Middle frontal gyrus (tissue), 1 donor: ENCODE data around the gene MCM5.
A peak's percentile ranks its signal among the peaks of the same experiment; 100 is the strongest.
"Not testable (repeated sequence)": the region's sequence is repeated elsewhere in the genome, so short reads cannot be mapped to it uniquely, and the experiment has no call there.

ENCODE experiments used
- DNase-seq: peaks from one replicate; pipeline ENCODE4 v3.0.0-alpha.2; 2015; ENCODE audit warnings: low spot score; ENCODE audit errors: extremely low spot score

The MCM5 gene

DNA sequence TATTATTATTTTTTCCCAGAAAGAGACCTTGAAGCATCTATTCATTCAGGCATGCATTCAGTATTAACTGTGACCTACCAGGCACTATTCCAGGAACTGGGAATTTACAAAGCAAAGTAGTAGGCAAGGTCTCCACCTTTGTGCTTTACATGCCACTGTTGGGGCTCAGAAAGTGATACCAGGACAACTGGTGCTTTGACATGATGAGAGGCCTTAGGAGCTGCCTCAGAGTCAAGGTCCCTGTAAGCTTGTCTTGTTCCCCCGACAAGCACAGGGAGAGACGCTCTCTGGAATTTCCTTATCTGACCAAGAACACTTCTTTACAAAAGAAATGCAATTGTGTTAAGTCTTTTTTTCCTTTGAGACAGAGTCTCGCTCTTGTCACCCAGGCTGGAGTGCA is 21.3 kb upstream of the MCM5 start:
- no peak for DNase-seq

DNA sequence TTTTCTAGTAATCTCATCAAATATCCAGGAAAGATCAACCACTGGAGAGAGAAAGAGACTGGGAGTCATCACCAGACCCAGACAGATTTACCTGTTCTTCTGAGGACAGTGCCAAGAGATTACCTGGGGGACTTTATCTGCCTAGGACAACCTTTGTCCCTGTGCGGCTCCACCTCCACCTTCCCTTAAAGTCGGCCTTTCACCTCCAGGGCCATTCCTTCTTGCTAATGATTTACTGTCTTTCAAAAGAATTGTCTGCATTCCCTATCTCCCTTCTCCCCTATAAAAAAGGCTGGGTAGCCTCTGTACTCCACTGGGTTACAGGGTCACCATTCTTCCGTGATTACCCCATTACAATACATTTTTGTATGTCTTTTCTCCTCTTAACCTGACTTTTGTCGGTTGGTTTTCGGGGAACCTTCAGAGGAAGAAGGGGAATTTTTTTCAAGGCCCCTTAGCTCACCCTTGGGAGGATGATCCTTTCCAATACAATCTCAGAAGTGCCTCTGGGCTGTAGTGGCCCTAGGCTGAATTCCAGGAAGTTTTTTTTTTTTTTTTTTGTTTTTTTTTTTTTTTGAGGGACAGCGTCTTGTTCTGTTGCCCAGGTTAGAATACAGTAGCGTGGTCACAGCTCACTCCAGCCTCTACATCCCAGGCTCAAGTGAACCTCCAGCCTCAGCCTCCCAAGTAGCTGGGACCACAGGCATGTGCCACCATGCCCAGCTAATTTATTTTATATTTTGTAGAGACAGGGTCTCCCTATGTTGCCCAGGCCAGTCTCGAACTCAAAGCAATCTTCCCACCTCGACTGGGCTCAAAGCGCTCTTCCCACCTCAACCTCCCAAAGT is 20.6 kb upstream of the MCM5 start:
- no peak for DNase-seq

DNA sequence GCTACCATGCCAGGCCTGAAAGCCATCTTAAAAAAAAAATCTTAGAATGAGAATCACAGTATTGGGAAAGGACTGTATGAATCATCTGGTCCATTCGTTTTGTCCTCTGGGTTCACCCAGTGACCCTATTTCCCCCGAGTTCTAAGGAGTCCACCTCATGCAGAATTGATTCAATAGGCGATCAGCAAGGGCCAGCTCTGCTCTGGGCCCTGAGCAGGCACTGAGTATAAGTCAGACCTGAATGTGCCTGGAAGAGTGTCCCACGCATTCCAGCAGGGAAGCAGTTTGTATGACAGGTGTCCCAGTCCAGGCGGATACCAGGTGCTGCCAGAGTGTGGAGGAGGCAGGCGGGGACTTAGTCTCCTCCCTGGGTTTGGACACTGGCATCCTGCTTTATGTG is 19.9 kb upstream of the MCM5 start:
- no peak for DNase-seq

DNA sequence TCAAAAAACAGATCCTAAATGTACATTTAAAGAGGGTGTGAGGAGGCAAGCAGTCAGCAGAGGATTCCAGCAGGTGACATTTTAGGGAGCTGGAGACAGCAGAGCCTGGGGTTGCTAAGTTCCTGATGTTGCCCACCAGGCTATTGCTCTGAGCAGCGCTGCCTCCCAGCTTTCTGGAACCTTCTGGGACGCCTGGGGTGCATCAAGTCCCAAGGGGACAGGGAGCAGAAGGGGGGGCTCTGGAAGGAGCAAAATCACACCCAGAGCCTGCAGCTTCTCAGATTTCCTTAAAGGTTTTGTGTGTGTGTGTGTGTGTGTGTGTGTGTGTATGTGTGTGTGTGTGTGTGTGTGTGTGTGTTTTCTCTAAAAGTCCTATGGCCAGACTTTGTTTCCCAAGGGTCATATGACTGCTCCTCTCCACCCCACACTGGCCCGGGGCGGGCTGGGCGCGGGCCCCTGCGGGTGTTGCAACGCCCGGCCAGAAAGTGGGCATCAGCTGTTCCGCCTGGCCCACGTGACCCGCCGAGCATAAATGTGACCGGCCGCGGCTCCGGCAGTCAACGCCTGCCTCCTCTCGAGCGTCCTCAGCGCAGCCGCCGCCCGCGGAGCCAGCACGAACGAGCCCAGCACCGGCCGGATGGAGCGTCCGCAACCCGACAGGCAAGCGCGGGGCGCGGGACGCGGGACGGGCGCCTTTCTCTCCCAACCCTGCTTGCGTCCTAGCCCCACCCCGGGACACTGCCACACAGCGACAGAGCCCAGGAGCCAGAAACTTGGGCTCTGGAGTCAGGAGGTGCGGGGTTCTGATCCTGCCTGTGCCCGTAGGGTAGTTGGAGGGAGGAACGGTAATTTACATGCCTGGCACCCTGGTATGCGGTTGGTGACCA is 19.2 kb upstream of the MCM5 start, which contains the start of gene HMOX1:
TSS of gene HMOX1 (plus strand) at position 560 of the 887 bp plus-strand sequence. CDS start at position 638, 78 bp downstream.
- peak; percentile 76 for DNase-seq

DNA sequence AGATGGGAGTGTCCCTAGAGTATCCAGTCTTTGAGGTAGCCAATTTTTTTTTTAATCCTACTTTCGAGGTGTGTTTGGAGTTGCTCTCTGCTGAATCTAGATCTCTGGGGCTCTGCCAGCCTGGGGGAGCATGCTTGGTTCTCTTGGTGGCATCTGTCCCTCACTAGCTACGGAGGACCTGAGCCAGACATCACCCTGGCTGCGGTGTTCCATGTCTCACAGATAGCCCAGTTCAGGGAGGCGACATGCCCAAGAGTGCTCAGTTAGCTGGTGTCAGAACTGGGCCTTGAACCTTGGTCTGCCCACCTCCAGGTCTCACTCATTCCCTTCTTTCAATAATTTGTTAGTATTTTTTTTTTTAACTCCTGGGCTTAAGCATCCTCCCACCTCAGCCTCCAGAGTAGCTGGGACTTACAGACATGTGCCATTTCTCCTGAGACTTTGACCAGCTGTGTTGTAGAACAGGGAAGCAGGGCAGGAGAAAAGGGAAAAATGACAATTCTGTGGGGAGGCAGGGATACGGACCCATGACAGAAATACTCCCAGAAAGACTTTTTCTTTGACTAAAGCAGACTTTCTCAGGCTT is 18.4 kb upstream of the MCM5 start:
- no peak for DNase-seq

DNA sequence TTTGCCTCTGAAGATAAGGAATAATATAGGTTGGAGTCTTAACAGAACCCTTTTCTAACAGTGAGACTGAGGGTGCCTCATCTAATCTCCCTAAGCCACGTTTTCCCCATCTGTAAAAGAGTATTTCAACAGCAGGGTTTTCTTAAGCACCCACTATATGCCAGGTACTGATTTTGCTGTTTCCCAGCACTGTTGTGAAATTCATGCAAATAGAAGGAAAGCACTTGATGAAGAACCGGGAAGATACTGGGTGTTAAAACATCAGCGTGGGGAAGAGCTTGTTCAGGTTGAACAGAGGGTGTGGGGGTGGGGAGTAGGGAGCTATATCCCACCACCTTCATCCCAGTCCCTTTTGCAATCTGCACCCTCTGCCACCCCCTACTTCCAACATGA is 16.3 kb upstream of the MCM5 start:
- no peak for DNase-seq

DNA sequence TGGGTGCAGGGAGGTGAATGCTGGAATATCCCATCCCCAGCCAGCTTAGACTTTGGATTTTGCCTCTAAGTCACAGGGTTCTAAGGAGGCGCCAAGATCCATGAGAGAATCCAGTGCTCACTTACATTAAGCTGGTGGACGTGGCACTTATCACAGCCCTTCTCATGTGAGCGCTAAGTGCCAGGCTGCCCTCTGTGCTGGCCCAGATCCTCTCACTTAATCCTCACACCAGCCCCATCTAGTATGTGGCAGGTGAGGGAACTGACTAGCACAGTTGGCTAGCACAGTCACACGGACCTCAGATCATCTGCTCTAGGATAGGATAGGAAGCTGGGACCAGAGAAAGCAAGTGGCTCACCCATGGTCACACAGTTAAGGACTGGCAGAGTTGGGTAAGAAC is 15.4 kb upstream of the MCM5 start:
- no peak for DNase-seq

DNA sequence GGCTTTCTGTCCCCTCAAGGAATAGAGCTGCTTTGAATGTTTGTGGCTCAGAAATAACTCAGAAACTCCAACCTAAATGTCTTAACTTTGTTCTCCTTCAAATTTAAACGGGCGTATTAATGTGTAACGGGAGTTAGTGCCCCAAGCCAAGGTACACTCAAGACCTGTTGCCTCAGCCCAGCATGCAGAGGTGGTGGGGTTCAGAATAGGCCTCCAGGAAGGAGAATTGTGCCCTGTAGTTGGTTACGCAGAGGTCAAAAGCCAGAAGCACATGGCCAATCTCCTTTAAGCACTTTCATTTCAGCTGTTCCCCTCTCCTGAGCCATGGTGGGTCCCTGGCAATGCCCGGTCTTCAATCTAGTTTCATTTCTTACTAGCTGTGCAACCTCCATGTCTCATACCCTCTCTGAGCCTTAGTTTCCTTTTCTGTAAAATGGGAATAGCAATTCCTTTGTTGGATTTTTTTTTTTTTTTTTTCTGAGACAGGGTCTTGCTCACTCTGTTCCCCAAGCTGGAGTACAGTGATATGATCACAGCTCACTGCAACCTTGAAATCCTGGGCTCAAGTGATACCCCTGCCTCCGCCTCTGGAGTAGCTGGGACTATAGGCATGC is 14.9 kb upstream of the MCM5 start:
- no peak for DNase-seq

DNA sequence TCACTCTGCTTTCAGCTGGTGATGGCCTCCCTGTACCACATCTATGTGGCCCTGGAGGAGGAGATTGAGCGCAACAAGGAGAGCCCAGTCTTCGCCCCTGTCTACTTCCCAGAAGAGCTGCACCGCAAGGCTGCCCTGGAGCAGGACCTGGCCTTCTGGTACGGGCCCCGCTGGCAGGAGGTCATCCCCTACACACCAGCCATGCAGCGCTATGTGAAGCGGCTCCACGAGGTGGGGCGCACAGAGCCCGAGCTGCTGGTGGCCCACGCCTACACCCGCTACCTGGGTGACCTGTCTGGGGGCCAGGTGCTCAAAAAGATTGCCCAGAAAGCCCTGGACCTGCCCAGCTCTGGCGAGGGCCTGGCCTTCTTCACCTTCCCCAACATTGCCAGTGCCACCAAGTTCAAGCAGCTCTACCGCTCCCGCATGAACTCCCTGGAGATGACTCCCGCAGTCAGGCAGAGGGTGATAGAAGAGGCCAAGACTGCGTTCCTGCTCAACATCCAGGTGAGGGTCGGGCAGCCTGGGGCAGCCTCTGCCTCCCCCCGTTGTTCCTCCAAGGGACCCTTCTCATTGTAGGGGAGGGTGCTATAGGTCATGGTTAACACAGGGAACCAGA is 13.2 kb upstream of the MCM5 start:
- no peak for DNase-seq

DNA sequence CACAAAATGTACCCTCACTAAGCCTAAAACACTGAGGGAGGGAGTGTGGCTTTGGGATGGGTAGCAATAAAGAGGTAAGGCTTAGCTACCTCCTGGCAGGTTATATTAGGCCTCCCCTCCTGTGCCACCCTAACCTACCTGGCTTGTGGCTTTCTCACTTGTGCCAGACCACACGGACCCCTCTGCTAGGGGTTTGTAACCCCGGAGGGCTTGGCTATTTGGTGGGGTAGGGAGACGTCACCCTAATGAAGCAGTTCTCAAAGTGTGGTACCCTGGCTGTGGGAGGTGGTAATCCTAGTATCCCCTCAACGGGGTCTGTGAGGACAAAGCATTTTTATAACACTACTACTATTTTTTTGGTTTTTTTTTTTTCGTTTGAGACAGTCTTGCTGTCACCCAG is 9.0 kb upstream of the MCM5 start:
- DNase-seq = no peak

DNA sequence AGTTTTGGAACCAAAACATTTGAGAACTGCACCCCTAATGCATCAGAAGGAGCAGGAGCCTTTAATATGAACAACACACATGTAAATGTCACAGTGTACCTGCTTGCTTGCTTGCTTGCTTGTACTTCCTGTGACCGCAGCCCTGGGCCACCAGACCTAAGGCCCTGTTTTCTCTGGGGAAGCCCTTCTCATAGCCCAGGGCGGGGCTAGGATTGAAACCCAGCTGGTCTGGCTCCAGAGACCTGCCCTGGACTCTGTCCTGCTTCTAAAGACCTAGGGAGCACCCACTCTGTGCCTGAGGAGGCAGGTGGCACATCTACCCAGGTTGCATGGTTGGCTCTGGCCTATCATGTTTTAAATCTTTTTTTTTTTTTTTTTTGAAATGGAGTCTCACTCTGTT is 7.6 kb upstream of the MCM5 start:
- no peak for DNase-seq

DNA sequence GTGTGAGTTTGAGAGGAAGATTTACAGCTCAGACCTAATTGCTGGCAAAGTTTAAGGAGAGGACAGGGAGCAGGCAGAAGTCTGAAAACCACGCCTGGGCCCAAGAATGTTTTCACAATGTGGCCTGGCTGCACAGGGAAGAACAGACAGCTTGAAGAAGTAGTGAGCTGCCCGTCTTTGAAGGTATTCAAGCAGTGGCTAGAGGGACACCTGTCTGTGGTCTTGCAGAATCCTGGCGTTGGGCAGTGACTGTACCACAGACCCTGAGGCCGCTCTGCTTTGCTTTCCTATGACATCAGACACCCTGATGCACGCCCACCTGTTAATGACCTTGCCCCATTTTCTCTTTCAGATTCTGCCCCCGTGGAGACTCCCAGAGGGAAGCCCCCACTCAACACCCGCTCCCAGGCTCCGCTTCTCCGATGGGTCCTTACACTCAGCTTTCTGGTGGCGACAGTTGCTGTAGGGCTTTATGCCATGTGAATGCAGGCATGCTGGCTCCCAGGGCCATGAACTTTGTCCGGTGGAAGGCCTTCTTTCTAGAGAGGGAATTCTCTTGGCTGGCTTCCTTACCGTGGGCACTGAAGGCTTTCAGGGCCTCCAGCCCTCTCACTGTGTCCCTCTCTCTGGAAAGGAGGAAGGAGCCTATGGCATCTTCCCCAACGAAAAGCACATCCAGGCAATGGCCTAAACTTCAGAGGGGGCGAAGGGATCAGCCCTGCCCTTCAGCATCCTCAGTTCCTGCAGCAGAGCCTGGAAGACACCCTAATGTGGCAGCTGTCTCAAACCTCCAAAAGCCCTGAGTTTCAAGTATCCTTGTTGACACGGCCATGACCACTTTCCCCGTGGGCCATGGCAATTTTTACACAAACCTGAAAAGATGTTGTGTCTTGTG is 6.6 kb upstream of the MCM5 start:
- DNase-seq = no peak

DNA sequence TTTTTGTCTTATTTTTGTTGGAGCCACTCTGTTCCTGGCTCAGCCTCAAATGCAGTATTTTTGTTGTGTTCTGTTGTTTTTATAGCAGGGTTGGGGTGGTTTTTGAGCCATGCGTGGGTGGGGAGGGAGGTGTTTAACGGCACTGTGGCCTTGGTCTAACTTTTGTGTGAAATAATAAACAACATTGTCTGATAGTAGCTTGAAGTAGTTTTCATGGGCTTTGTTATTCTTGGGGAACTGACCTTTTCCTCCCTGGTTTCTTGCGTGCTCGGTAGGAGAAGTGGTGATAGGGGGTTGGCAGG is 6.0 kb upstream of the MCM5 start:
- no peak for DNase-seq

DNA sequence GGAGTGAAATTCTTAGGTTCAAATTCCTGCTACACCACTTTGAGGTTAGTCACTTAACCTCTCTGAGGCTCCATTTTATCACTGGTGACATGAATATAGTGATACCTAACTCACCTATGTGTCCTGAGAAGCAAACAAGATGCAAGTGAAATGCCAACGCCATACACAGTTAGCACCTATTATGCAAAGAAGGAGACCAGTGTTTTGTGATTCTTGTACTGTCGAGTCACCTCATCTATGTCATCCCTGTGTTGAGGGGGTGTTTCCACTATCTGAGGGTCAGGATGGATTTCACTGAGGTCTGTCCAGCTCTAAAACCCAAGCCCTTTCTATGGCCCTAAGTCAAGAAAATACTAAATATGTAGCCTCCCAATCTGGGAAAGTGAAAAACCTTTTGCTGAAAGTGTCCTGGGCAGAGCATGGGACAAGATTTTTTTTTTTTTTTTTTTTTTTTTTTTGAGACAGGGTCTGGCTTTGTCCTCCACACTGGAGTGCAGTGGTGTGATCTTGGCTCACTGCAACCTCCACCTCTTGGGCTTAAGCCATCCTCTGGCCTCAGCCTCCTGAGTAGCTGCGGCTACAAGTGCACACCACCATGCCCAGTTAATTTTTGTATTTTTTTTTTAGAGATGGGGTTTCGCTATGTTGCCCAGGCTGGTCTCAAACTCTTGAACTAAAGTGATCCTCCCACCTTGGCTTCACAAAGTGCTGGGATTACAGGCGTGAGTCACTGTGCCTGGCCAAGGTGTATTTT is 5.0 kb upstream of the MCM5 start:
- DNase-seq = no peak

DNA sequence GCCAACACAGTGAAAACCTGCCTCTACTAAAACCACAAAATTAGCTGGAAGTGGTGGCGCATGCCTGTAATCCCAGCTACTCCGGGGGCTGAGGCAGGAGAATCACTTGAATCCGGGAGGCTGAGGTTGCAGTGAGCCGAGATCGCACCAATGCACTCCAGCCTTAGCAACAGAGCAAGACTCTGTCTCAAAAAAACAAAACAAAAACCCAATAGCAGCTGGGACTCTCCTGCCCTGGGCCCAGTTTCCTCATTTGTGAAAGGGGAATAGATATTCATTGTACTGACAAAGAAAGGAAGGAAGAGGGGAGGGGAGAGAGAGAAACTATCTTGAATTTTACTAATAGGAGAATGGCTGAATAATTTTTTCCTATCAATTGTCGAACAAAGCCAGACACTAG is 3.3 kb upstream of the MCM5 start:
- DNase-seq = not testable (repeated sequence)

DNA sequence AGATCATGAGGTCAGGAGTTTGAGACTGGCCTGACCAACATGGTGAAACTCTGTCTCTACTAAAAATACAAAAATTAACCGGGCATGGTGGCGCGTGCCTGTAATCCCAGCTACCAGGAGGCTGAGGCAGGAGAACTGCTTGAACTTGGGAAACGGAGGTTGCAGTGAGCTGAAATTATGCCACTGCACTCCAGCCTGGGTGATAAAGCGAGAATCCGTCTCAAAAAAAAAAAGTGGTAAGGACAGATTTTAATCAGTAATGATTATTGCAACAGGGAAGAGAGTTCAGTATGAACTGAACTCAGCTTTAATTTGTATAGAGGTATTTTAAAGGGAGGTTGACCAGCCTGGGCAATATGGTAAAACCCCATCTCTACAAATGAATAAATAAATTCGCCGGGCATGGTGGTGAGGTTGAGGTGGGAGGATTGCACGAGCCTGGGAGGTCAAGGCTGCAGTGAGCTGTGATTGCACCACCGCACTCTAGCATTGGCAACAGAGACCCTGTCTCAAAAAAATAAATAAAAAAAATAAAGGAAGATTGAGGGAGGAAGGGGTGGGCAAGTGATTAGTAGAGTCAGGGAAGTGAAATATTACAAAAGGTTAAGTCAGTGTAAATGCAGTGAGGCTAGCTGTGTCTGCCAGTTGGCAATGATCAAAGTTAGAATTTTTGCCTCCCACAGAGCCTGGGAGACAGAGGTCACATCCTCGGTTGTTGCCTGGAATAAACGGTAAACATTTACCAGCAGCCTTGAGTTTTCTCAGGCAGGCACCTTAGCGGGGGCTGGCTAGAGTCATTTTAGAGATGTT is 2.6 kb upstream of the MCM5 start:
- DNase-seq = no peak

DNA sequence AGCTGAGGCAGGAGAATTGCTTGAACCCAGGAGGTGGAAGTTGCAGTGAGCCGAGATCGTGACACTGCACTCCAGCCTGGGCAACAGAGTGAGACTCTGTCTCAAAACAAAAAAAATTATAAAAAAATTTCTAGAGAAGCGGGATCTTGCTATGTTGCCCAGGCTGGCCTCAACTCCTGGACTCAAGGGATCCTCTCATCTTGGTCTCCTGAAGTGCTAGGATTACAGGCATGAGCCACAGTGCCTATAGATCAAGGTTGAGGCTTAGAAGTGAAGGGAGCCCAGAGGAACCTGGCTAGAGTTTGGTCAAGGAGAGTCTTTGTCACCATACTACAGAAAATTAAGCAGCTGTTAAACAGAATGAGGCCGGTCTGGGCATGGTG is 1.4 kb upstream of the MCM5 start:
- no peak for DNase-seq

DNA sequence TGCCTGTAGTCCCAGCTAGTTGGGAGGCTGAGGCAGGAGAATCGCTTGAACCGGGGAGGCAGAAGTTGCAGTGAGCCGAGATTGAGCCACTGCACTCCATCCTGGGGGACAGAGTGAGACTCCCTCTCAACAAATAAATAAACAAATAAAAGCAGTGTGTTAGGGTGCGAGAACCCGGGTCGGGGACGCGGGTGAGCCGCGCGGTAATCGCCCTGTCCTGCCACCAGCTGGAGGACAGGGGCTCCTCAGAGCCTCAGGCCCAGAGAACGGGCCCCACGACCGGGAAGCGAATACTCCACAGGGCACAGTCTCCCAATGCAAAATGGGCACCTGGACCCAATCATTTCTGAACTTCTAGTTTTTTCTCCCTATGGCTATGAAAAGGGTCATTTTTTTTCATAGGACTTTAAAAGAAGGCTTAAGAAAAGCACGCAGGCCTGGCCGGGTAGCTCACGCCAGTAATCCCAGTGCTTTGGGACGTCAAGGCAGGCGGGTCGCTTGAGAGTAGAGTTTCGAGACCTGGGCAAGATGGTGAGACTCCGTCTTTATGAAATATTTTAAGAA is 744 bp upstream of the MCM5 start:
- DNase-seq = no peak

DNA sequence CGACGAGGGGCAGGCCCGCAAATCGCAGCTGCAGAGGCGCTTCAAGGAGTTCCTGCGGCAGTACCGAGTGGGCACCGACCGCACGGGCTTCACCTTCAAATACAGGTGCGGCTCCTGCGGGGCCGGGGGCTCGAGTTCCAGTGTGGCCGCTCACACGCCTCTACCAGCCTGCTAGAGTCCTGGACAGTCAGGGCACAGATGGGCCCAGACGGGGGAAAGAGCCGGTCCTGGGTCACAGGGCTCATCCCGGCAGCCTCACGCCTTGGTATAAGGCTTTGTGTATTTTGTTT is 506 bp downstream of the MCM5 start:
- no peak for DNase-seq
